D721Med (cell line): ENCODE data around the gene QSER1.
"Not testable (repeated sequence)": the region's sequence is repeated elsewhere in the genome, so short reads cannot be mapped to it uniquely, and the experiment has no call there.

Experiments used
- DNase-seq: peaks from one replicate; pipeline ENCODE4 v3.0.0; 2011; ENCODE audit warnings: low spot score; ENCODE audit not compliant: insufficient read length
- FAIRE-seq: peaks from 2 replicates; lab custom pipeline; 2011; peaks lifted over from hg19 to GRCh38; lab: Jason Lieb, UNC
- CTCF ChIP-seq: IDR thresholded peaks from 2 replicates; pipeline ENCODE4 v1.5.1; 2012; ENCODE audit warnings: mild to moderate bottlenecking, control low read depth; ENCODE audit not compliant: insufficient read depth; ENCODE audit errors: missing control alignments

QSER1 gene

GRCh38 chr11:33021501-33021900, 128.9 kb downstream of the QSER1 start:
- FAIRE-seq (no peak), DNase-seq (no peak)
- TF ChIP-seq CTCF = no peak

- DNase-seq = peak; percentile 28
- no peak for TF ChIP-seq CTCF
- peak; percentile 70 for FAIRE-seq
Measured at GRCh38 chr11:33021937-33022336, 129.3 kb downstream of the QSER1 start.

- FAIRE-seq (no peak), DNase-seq (no peak)
- TF ChIP-seq CTCF = no peak
Measured at GRCh38 chr11:33025339-33025722, 132.7 kb downstream of the QSER1 start.

DNA sequence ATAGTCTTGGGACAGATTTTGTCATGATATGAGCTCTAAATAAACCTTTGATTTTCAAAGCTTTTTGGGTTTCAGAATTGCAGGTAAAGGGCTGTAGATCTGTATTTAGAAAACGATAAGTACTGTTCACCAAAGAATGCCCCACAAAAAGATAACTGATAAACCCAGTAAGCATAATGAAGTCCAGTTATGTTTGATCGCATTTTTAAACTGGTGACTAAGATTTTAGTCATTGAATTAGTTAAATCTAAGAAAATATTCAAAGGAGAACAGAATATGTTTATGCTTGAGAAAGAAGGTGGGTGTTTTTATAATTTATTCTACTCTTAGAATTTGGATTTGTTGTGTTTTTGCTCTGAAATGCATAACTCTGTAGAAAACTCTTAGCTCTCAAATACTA, 134.6 kb downstream of the QSER1 start:
- DNase-seq (no peak), FAIRE-seq (no peak)
- TF ChIP-seq CTCF = no peak

DNA sequence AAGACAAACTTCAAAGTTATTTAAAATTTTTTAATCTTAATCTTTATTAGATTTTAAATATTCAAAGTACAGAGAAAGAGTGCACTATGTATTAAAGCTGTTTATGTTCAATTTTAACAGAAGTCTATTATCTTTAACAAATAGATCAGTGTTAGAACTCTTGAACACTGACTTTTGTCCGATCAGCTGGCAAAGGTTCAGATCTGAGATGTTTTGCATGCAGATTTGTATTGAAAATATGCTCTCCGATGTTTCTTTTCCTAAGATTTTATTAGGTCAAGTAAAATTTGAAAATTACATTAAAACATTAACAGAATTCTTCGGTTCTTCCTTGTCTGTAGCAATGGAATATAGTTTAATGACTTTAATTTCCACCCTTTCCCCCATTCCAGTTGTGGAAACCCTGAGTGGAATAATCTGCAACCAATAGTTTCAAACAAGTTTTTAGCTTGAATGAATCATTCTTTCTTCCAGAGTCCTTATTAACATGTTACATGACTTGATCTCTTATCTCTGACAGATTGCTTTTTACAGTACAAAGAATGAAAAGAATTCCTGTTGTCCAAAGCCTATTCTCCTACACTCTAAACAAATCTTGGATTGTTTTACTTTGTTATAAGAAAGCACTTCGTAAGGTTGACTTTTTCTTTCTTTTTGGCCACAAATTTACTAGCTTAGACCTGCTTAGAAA, 135.4 kb downstream of the QSER1 start:
- FAIRE-seq = no peak
- TF ChIP-seq CTCF = no peak
- no peak for DNase-seq

- no peak for FAIRE-seq
- no peak for TF ChIP-seq CTCF
Measured at GRCh38 chr11:33028537-33028914, 135.9 kb downstream of the QSER1 start.

GRCh38 chr11:33029218-33029617, 136.6 kb downstream of the QSER1 start:
- not testable (repeated sequence) for FAIRE-seq, DNase-seq

More at GRCh38 chr11:33028537-33028914, 135.9 kb downstream of the QSER1 start:
- DNase-seq = no peak
